Germinal center (tissue), 1 donor: ENCODE measurements around the gene CYRIA.

Experiments
- DNase-seq: peaks from one replicate; pipeline ENCODE4 v3.0.0; 2012; ENCODE audit warnings: mixed read lengths, low spot score

CYRIA gene

GRCh38 chr2:16669388-16669787 lies 3.8 kb upstream of the CYRIA start:
- DNase-seq = no peak

- DNase-seq = no peak
These were observed 791 bp upstream of the CYRIA start for GRCh38 chr2:16666449-16666801.

GRCh38 chr2:16664809-16665747 lies 556 bp downstream of the CYRIA start:
- no peak for DNase-seq

- peak; percentile 65 for DNase-seq
These were observed 1.4 kb downstream of the CYRIA start for GRCh38 chr2:16664052-16664731.

- no peak for DNase-seq
These were observed 2.3 kb downstream of the CYRIA start for GRCh38 chr2:16663121-16663905.

GRCh38 chr2:16661936-16662839 lies 3.4 kb downstream of the CYRIA start:
- no peak for DNase-seq

- DNase-seq = no peak
These were observed 4.1 kb downstream of the CYRIA start for GRCh38 chr2:16661526-16661925.

- no peak for DNase-seq
These were observed 5.1 kb downstream of the CYRIA start for GRCh38 chr2:16660556-16660955.

- DNase-seq = no peak
These were observed 5.5 kb downstream of the CYRIA start for GRCh38 chr2:16660114-16660513.

- no peak for DNase-seq
These were observed 7.4 kb downstream of the CYRIA start for GRCh38 chr2:16658076-16658739.

GRCh38 chr2:16657671-16658070 lies 8.0 kb downstream of the CYRIA start:
- DNase-seq = no peak

GRCh38 chr2:16656784-16657391 lies 8.7 kb downstream of the CYRIA start:
- peak; percentile 64 for DNase-seq

GRCh38 chr2:16655905-16656642 lies 9.6 kb downstream of the CYRIA start:
- DNase-seq = no peak

- DNase-seq = no peak
These were observed 10.2 kb downstream of the CYRIA start for GRCh38 chr2:16655445-16655837.

- DNase-seq = peak; percentile 47
These were observed 10.7 kb downstream of the CYRIA start for GRCh38 chr2:16654833-16655444.

GRCh38 chr2:16653799-16654198 lies 11.8 kb downstream of the CYRIA start:
- peak; percentile 54 for DNase-seq

- no peak for DNase-seq
These were observed 12.6 kb downstream of the CYRIA start for GRCh38 chr2:16653083-16653375.

- DNase-seq = no peak
These were observed 13.1 kb downstream of the CYRIA start for GRCh38 chr2:16652296-16653082.
